Right cardiac atrium (tissue), 5 donors: Measurements from ENCODE around the gene DDRGK1. TPM values are rescaled to one million over a fixed set of nuclear protein-coding genes. Genes with fewer than 3 reads are reported as not detected.
"Not testable (repeated sequence)": the region's sequence is repeated elsewhere in the genome, so short reads cannot be mapped to it uniquely, and the experiment has no call there.

ENCODE experiments used
- ATAC-seq, 2 donors: fragments of 200-7000 bp; cut with Tn5 transposase; one replicate each; pipeline versions ENCODE4 v1.8.0 to v1.9.1; 2020; ENCODE audit warnings: moderate library complexity in 2 of 2, mild to moderate bottlenecking in 1 of 2
- DNase-seq, 3 donors: peaks; one replicate each; pipeline ENCODE4 v3.0.0-alpha.2; 2020
- H3K27ac ChIP-seq: one replicate; pipeline ENCODE4 v1.5.1; 2013; ENCODE audit warnings: mild to moderate bottlenecking, low read length, control low read depth, moderate library complexity
- H3K27me3 ChIP-seq: one replicate; pipeline ENCODE4 v1.6.1; 2013; ENCODE audit not compliant: control insufficient read depth, insufficient read depth
- H3K4me1 ChIP-seq: one replicate; pipeline ENCODE4 v1.6.1; 2013; ENCODE audit warnings: low read length; ENCODE audit not compliant: control insufficient read depth, insufficient read depth
- H3K4me3 ChIP-seq: one replicate; pipeline ENCODE4 v1.5.1; 2013; ENCODE audit warnings: low read length, control low read depth
- H3K9me3 ChIP-seq: one replicate; pipeline ENCODE4 v1.6.1; 2013; ENCODE audit warnings: low read length; ENCODE audit not compliant: control insufficient read depth
- WGBS: extraction: QIAGEN DNeasy Blood & Tissue Kit; methylation state at CpG from one replicate; pipeline ENCODE4 v1.1.7; 2013; 5-methylcytosine and 5-hydroxymethylcytosine counted together
- intact Hi-C, 4 donors: fragments of 100-400 bp; cut with DNase I; formaldehyde crosslinking; loops; one replicate each; pipeline versions ENCODE4 v1.11.0 to v1.14.0; 2022 to 2023
- polyA plus RNA-seq: library from polyadenylated mRNA; stranded (reverse); fragments of 200-250 nt; gene quantifications from one replicate; pipeline ENCODE4 v1.2.3, GENCODE V29; 2013
- total RNA-seq, 4 donors: library from RNA; stranded (reverse); fragmentation: NEBNext Ultra II Directional; extraction: Animal tissue kit (Norgen Biotek cat#: 25700); gene quantifications; one replicate each; pipeline ENCODE4 v1.2.1, GENCODE V29; 2021
- donor health status: healthy with polysubstance abuse.
- donor health status: DM: no; HTN: yes; CAD: no.
- donor health status: DM: no; HTN: no; CAD: no.
- donor health status: DM: no; HTN: yes; CAD: no; lungs with severe emphysema.
- donor health status: DM: yes; HTN: yes; CAD: no.

The DDRGK1 gene
- total and polyA plus RNA-seq, 5 donors, result 37.4 to 40.6 (median 38.5) TPM

DNA sequence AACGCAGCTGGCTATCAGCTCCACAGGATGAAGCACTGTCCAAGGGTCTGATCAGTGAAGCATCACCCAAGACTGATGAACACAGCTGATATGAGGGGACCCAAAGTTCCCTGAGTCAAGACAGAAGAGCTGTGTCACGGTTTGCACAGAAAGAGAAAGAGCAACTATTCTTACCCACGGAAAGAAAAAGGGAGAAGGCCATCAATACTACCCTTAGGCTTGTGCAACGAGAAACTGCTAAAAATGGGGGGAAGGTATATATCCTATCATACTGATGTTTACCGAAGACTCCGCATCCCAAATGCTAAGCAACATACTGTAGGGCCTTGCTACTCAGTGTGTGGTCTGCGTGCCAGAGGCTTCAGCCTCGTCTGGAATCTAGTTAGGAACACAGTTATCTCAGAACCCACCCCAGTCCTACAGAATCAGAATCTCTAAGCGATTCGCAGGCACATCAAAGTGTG is 45.5 kb downstream of the DDRGK1 start:
- 1% methylated on average over 10 of the region's 10 CpGs for WGBS
- DNase-seq (no peak), ATAC-seq (peak in 1 of 2 donors; percentile 7)

DNA sequence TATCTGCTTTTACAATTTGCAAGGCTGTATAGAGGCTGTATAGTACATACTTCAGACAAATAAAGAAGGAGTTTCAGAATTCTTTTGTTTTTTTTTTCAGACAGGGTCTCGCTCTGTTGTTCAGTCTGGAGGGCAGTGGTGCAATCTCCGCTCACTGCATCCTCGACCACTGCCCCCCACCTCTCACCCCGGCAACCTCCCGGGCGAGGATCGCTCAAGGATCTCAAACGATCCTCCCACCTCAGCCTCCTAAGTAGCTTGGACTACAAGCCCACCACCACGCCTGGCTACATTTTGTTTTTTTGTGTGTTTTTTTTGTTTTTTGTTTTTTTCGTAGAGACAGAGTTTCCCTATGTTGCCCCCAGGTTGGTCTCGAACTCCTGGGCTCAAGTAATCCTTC is 46.7 kb downstream of the DDRGK1 start:
- no peak overlapping the region for H3K4me3 ChIP-seq
- ATAC-seq (no peak), DNase-seq (no peak)
- WGBS, result 78% methylated on average over 11 of the region's 11 CpGs
- no peak overlapping the region for H3K27ac ChIP-seq
- H3K4me1 ChIP-seq, result peaks cover 5% of the 10 kb centered on the region
- intact Hi-C loops, result no loop called here
- no peaks in the 10 kb centered on the region for H3K27me3 ChIP-seq
- no peaks in the 10 kb centered on the region for H3K9me3 ChIP-seq

More for the DNA sequence above, 45.5 kb downstream of the DDRGK1 start:
- Histone ChIP-seq H3K9me3 (no peaks in the 10 kb centered on the region), H3K4me3 (peak overlapping the region; percentile 95), H3K27ac (peak overlapping the region; percentile 59), H3K27me3 (no peaks in the 10 kb centered on the region), H3K4me1 (peaks cover 5% of the 10 kb centered on the region)
- intact Hi-C loops, result no loop called here

DNA sequence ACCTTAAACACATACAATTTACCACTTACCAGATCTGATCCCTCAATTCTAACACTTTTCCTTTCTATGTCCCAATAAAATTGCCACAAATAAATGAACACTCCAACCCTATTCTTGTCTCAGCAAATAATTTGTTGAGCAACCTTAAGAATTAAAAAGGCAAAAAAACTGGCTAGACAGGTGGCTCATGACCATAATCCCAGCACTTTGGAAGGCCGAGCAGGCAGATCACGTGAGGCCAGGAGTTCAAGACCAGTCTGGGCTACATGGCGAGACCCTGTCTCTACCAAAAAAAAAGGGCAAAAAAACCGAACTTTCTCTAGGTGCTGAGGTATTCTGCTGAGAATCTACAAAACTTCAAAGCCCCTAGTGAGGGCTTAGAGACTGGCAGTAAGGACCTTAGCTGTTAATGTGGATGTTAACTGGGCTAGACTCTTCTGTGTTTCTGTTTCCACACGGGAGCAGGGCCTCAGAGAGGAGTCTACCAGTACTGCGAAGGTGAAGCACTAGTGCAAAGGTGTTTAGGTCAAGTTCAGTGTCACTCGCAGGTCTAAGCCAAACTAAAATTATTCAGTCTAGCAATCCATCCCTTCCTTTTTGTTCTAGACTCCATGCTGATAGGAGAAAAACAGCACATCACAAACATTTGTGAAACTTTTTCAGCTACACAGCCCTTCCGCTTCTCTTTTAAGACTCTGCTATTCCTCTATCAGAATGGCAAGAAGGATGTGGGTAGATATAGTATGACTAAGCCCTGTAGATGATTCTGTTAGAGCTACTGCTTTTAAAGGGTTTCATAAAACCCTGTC is 47.5 kb downstream of the DDRGK1 start:
- Histone ChIP-seq H3K4me3 (no peak overlapping the region), H3K9me3 (no peaks in the 10 kb centered on the region), H3K4me1 (peaks cover 5% of the 10 kb centered on the region), H3K27ac (no peak overlapping the region), H3K27me3 (no peaks in the 10 kb centered on the region)
- ATAC-seq, result no peak
- WGBS, result 68% methylated on average over 8 of the region's 8 CpGs
- DNase-seq, result no peak
- intact Hi-C loops, result no loop called here

DNA sequence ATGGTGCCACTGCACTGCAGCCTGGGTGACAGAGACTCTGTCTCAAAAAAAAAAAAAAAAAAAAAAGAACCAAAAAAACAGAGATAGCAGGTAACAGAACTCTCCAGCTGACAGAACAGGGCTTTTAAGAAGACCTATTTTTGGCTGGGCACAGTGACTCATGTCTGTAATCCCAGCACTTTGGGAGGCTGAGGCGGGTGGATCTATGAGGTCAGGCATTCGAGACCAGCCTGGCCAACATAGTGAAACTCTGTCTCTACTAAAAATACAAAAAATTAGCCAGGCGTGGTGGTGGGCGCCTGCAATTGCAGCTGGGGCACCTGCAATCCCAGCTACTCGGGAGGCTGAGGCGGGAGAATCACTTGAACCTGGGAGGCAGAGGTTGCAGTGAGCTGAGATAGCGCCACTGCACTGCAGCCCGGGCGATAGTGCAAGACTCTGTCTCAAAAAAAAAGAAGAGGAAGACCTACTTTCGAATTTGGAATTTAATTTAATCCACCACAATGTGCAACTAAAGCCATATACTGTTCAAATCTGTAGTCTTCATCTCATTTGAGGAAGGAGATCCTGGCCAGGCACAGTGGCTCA is 52.3 kb downstream of the DDRGK1 start:
- H3K27me3 ChIP-seq, H3K9me3 ChIP-seq, DNase-seq, H3K4me1 ChIP-seq, intact Hi-C loops, H3K4me3 ChIP-seq, H3K27ac ChIP-seq: not testable (repeated sequence)
- 80% methylated on average over 10 of the region's 10 CpGs for WGBS
- peak in 1 of 2 donors; percentile 58 for ATAC-seq

DNA sequence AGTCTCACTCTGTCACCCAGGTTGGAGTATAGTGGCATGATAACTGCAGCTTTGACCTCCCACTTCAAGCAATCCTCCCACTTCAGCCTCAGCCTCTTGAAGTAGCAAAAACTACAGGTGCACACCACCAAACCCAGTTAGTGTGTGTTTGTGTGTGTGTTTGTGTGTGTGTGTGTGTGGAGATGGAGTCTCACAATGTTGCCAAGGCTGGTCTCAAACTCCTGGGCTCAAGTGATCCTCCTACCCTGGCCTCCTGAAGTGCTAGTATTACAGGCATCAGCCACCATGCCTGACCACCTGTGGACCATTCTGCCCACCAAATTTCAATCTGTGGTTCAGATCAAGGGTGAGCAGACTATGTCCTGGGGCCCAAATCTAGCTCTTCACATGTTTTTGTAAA is 53.6 kb downstream of the DDRGK1 start:
- ATAC-seq, result no peak
- Histone ChIP-seq H3K27me3 (no peaks in the 10 kb centered on the region), H3K27ac (no peak overlapping the region), H3K4me3 (no peak overlapping the region), H3K4me1 (peaks cover 3% of the 10 kb centered on the region), H3K9me3 (no peaks in the 10 kb centered on the region)
- intact Hi-C loops, result no loop called here
- DNase-seq, result no peak

DNA sequence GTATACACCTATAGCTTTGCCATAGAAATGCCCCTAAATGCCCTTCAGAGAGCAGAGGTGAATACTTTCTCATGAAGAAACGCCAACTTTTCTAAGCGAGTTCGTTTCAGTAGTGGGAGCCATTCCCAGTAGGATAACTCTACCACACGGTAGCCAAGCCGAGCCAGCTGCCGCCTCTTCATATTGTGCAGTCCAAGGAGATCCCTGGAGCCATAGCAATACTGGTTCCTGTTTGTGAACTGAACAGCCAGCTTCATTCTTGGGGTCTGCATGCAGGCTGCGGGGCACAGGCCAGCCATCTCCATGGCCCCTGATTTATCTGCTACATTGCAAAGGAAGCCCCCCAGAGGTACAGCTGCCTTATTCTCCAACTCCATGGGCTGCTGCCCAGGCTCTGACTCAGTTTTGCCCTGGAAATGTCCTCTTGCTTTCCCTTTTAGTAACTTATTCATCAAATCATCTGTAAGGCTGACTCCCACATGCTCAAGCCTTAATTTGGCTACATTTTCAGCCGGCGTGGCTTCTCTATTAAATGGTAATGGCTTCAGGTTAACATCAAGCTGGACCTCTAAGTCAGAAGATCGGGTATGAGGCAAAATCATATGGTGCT is 57.6 kb downstream of the DDRGK1 start:
- 83% methylated on average over 10 of the region's 10 CpGs for WGBS
- no peak for ATAC-seq
- Histone ChIP-seq H3K27ac (no peak overlapping the region), H3K27me3 (no peaks in the 10 kb centered on the region), H3K9me3 (no peaks in the 10 kb centered on the region), H3K4me3 (no peak overlapping the region), H3K4me1 (peaks cover 3% of the 10 kb centered on the region)
- no peak for DNase-seq
- intact Hi-C loops, result no loop called here

DNA sequence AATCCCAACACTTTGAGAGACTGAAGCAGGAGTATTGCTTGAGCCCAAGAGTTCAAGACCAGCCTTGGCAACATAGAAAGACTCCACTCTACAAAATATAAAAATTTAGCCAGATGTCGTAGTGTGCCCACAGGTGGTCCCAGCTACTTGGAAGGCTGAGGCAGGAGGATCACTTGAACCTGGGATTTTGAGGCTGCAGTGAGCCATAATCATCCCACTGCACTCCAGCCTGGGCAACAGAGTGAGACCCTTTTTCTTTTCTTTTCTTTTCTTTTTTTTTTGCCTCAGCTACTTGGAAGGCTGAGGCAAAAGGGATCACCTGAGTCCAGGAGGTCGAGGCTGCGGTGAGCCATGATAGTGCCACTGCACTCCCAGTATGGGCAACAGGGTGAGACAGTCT is 62.7 kb downstream of the DDRGK1 start:
- DNase-seq (no peak), ATAC-seq (no peak)
- Histone ChIP-seq H3K9me3 (no peaks in the 10 kb centered on the region), H3K27me3 (no peaks in the 10 kb centered on the region), H3K4me1 (no peaks in the 10 kb centered on the region), H3K4me3 (no peak overlapping the region), H3K27ac (no peak overlapping the region)
- 95% methylated on average over 3 of the region's 3 CpGs for WGBS
- intact Hi-C loops, result no loop called here

Other genes with a start within 250 kb of the DDRGK1 start
- gene GNRH2, start 161.1 kb downstream of the DDRGK1 start, total RNA-seq, result 1 to 10 TPM in 1 of 4 donors, under 1 TPM in 1, not detected in 2; 0.79 to 1.5 TPM
- gene GNRH2, start 161.1 kb downstream of the DDRGK1 start, polyA plus RNA-seq, result 0.75 TPM
- 10 to 100 TPM; 31.5 to 48.2 (median 43.3) TPM for gene MRPS26, start 158.6 kb downstream of the DDRGK1 start, total RNA-seq
- gene MRPS26, start 158.6 kb downstream of the DDRGK1 start, polyA plus RNA-seq, result 69.9 TPM
- gene OXT, start 133.1 kb downstream of the DDRGK1 start, total RNA-seq, result under 1 TPM in 1 of 4 donors, not detected in 3; 0.50 TPM
- not detected for gene OXT, start 133.1 kb downstream of the DDRGK1 start, polyA plus RNA-seq
- not detected for gene AVP, start 120.0 kb downstream of the DDRGK1 start, total RNA-seq
- not detected for gene AVP, start 120.0 kb downstream of the DDRGK1 start, polyA plus RNA-seq
- gene FASTKD5, start 44.8 kb downstream of the DDRGK1 start, total RNA-seq, result 10 to 100 TPM; 16.5 to 21.0 (median 18.8) TPM
- gene FASTKD5, start 44.8 kb downstream of the DDRGK1 start, polyA plus RNA-seq, result 16.8 TPM
- gene UBOX5, start 44.8 kb downstream of the DDRGK1 start, total RNA-seq, result 1 to 10 TPM; 4.3 to 5.2 (median 4.4) TPM
- 3.6 TPM for gene UBOX5, start 44.8 kb downstream of the DDRGK1 start, polyA plus RNA-seq
- gene LZTS3, start 31.1 kb downstream of the DDRGK1 start, total RNA-seq, result 10 to 100 TPM; 14.1 to 26.9 (median 23.0) TPM
- gene LZTS3, start 31.1 kb downstream of the DDRGK1 start, polyA plus RNA-seq, result 16.8 TPM
- gene ITPA, start 4.8 kb upstream of the DDRGK1 start, total RNA-seq, result 10 to 100 TPM; 16.6 to 21.1 (median 17.0) TPM
- 21.8 TPM for gene ITPA, start 4.8 kb upstream of the DDRGK1 start, polyA plus RNA-seq
- under 1 TPM in 1 of 4 donors, not detected in 3; 0.29 TPM for gene SLC4A11, start 34.5 kb upstream of the DDRGK1 start, total RNA-seq
- 0.36 TPM for gene SLC4A11, start 34.5 kb upstream of the DDRGK1 start, polyA plus RNA-seq
- 10 to 100 TPM; 15.3 to 18.9 (median 16.0) TPM for gene DNAAF9, start 203.0 kb upstream of the DDRGK1 start, total RNA-seq
- gene DNAAF9, start 203.0 kb upstream of the DDRGK1 start, polyA plus RNA-seq, result 7.2 TPM